DMS53 (cell line): ENCODE measurements around the gene INTS11.

Source experiments
- DNase-seq: peaks from one replicate; lab custom pipeline; 2025; lab: John Stamatoyannopoulos, UW

The INTS11 gene

GRCh38 chr1:1357871-1358432, 33.5 kb upstream of the INTS11 start:
- no peak for DNase-seq

DNA sequence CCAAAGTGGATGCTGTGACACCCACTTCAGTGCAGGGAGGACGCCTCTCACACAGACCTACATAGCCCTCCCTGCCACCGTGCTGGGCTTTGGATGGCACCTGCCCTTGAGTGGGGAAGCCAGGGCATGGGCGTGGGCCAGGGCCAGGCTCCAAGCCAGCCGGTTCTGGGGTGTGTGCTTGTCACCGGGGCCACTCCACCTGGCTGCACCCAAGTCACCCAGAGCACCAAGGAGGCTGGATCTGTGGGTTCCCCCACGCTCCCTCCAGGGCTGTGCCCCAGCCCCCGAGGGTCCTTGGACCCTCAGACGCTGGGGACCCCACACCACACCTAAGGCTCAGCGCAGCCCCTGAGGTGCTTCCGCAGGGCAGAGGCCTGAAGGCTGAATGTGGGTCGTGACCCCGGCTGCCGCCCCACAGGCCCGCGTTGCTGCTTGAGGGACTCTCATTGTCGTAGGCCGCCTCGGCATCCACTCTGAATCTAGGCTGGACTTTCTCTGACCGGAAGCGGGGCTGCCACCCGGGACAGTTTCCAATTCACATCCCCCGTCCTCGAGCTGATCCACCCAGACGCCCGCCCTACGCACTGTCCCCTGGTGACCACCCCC, 32.4 kb upstream of the INTS11 start:
- DNase-seq, result peak; percentile 51

DNA sequence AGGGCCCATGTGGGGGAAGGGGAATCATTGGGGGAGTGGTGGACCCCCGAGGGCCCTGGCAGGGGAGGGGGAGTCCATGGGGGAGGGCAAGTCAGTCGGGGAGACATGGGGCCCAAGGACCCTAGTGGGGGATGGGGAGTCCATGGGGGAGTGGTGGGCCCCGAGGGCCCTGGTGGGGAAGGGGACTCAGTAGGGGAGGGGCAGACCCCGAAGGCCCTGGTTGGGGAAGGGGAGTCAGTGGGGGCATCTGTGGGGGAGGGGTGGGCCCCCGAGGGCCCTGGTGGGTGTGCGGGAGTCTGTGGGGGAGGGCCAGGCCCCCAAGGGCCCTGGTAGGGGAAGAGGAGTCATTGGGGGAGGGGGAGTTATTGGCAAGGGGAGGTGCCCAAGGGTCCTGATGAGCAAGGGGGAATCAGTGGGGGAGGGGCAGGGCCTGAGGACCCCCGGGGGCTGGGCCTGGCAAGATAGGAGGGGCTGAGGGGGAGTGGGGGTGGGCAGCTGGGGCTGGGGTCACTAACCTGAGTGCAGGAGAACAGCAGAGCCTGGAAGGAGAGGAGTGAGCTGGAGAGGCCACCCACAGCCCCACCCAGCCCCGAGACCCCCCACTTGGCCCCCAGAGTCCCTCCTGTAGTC, 31.8 kb upstream of the INTS11 start:
- DNase-seq, result no peak

DNA sequence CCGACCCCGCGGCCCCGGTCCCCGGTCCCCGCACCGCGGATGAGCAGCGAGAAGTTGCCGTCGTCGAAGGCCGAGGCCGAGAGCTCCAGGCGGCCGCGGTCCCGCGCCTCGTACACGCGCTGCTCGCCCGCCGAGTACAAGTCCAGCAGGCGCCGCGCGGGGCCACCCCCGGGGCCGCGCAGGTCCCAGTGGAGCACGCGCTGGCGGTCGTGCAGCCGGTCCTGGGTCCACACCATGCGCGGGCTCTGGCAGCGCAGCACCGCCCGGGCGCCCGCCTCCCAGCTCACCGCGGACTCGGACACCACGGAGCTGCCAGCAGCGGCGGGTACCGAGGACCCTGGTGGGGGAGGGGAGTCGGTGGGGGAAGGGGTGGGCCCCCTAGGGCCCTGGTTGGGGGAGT, 31.0 kb upstream of the INTS11 start:
- peak; percentile 91 for DNase-seq

DNA sequence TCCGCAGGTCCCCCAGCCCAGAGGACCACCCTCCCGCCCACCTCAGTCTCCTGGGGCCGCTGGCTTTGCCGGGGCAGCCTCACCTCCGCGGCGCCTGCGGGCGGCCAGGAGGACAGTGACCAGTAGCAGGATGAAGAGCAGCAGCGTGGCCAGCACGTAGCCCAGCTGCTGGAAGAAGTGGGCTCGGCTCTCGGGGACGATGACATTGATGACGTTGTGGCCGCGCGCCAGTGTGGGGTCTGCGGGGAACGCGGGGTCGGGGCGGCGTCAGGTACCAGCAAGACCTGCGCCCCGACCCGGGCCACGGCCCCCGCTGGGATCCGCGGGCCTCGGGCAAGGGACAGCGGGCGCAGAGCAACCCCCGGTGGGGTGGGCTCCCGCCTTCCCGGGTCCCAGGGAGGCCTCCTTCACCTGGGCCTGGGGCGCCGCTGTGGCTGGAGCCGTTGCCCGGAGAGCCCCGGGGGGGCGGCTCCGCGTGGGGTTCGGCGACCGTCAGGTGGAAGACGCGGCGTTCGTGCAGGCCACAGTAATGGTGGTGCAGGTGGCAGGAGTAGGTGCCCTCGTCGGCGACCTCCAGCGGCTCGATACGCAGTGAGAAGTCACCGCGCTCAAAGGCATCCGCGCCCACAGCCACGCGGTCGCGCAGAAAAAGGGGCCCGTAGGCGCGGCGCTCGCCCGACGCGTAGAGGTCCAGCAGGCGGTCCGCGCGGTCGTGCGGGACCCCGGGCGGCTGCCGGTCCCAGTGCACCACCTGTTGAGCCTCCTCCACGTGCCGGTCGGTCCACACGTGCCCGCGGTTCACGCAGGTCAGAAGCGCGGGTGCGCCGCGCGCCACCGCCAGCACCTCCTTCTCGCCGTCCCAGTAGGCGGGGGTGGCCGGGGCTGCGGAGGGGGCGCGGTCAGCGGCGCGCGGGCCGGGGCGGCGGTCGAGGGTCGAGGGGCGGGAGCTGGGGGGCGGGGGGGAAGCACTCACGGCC, 30.1 kb upstream of the INTS11 start:
- peak; percentile 59 for DNase-seq

DNA sequence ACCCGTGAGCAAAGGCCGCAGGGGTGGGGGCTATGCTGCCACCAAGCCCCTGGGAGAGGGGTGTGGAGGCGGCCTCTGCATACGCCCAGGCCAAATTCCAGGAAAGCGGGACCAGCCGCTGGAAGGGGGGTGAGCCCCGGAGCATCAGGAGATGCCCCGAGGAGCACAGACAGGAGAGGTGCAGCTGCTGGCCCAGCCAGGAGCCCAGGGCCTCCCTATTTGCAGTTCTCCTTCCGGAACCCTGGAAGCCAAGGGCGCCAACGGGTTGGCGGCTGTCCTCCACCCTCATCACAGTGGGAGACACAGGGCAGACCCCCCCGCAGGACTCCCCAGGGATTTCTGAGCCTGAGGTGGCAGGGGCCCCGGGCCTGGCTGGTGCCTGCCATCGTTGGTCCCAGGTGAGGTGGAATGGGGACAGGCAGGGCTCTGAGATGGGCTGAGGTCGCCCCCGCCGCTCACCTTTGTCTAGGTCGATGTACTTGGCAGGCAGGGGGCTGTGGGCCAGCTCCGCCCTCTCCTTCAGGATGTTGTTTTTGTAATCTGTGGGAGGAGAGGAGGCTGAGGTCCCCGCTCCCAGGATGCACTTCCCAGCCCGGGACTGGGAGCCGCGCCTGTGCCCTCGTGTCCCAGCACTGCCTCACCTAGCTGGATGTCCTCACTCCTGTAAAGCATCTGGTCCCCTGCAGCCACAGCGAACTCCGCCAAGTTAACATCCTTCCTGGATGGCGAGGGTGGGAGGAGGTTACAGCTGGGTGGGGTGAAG, 29.1 kb upstream of the INTS11 start:
- peak; percentile 65 for DNase-seq

DNA sequence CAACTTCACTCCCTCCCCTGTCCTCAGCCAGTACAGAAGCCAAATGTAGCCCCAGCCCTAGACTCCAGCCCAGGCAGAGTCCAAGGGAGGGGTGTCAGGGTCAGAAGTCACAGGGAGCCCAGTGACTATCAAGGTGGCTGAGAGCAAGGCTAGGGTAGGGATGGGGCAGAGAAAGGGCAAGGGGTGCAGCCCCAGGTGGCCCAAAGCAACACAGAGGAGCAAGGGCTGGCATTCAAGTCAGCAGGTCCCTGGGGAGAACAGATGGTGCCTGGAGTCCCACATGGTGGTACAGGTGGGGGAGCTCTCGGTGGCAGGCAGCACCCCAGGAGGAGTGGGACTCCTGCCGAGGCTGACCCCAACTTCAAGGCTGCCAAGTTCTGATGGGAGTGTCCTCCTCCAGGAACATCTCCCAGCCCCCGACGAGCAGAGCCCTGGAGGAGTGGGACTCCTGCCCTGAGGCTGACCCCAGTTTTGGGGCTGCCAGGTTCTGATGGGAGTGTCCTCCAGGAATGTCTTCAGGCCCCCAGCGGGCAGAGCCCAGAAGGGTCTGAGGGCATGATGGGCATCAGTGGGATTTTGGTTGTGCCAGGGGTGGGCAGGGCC, 28.4 kb upstream of the INTS11 start:
- DNase-seq, result no peak

DNA sequence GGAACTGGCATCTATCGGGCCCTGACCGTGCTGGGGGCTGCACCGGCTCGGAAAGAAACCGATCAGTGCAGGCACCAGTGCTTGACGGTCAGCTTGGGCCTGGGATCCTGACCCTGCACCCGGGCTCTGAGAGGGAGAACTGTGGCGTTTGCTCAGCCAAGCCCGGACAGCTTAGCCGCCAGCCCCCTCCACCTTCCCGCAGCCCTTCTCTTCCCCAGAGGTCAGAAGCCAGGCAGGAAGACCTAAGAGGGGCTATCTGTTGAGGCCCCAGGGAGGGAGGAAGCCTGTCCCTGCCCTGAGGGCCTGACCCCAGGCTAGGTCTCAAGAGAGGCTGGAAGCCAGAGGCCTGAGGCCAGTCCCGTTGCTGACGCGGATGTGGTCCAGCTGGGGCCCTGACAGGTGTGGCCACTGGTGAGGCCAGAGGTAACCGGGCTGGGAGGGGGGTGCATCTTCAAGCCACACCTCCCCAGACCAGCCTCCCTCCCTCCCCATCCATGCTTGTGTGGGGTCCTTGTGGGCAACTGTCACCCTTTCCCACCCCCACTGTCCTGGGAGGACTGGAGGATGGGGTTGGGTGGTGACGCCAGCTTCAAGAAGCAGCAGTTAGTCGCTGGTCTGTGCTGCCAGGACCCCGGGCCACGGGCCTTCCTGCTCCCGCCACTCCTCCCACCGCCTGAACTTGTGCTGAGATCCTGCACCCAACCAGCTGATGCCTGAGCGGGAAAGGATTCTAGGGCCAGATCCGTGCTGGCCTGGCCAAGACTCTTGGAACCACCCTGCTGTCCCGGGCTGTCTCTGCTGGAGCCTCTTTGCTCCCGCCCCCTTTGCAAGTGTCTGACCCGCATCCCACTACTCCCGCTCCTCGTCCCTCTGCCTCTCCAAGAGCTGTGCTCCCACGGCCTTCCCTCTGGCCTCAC, 27.3 kb upstream of the INTS11 start:
- DNase-seq, result peak; percentile 65

GRCh38 chr1:1349256-1350012, 25.0 kb upstream of the INTS11 start, which contains the start of gene DVL1:
Gene DVL1 (minus strand): TSS chr1:1349418. CDS start chr1:1349065, 353 bp downstream.
- peak; percentile 84 for DNase-seq

DNA sequence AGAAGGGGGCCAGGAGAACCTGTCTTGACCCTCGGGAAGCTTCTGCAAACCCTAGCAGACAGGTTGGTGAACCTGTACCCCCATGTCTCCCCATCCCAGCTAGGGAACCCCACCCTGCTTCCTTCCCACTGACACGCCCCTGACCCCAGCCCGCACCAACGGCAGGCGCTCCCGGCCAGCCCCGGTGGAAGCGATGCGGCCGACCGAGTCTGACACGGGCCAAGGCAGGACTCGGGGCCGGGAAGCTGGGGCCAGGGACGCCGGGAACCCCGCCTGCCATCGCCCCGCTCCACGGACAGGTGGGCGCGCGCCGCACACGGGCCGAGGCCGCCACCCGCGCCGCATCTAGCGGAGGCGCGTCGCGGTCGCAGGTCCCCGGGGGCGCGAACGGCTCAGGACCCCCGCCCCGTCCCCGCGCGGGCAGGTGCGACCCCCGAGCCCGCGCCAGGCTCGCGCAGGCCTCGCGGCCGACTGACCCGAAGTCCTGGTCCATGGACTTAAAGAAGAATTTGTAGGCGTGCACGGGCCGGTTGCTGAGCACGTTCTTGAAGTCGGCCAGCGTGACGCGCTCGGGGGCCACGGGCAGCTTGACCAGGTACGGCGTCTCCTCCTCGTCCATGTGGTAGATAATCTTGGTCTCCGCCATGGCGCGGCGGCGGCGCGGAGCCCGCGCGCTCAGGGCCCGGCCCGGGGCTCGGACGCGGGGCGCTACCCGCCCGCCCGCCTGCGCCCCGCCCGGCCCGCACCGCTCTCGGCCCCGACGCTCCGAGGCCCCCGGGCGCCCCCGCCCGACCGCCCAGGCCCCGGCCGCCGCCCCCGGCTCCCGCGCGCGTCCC, 24.2 kb upstream of the INTS11 start:
- DNase-seq, result peak; percentile 66

DNA sequence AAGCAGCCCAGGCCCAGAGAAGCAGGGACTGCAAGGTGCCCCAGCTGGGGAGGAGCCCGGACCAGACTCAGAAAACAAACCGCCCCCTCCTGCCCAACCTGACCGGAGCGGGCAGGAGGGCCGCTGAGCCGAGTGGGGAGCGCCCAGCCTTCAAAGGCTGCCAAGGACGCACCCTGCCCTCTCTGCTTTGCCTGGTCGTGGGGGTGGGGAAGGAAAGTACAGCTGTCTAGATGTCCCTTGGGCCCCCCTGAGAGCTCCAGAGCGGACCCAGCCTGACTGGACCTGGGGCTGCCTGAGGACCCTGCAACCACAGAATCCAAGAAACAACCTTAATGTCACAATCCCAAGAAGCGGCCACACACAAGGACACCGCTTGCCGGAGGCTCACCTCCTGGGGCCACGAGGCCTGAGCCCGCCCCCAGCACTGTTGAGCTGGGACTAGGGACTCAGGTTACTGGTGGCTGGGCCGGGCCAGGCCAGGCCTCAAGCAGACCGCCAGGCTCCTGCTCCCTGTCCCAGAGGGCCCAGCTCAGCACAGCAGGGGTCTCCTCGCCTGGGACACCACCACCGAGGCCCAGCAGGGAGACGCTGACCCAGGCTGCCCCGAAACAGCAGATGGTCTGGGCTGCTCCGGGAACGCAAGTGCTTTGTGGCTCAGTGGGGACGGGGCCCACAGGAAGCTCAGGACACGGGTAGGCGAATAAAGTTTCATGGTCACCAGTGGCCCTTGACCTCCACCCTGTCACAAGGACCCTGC, 23.4 kb upstream of the INTS11 start:
- DNase-seq, result peak; percentile 52

DNA sequence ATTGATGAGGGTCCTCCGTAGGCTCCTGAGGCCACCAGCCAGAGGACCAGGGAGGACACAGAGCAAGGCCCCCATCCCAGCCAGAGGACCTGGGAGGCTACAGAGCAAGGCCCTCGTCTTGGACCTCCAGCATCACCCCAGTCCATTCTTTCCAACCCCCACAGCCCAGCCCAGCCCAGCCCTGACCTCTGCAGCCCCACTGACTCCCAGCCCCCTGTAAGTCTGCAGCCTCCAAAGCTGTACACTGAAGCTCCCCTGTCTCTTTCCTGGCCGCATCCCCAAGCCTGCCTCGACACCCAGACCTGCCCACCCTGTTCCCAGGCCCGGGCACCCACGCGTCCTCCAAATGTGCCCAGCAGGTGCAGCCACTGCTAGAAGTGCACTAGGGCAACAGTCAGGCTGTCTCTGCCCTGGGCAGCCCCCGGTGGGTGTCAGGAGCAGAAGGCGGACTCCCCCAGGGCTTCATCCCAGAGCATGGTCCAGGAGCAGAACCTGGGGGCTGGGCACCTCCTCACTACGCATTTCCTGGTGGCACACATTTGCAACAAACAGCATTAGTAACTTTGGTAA, 22.7 kb upstream of the INTS11 start:
- DNase-seq, result no peak

- DNase-seq, result no peak
Measured at GRCh38 chr1:1346501-1346890, 22.0 kb upstream of the INTS11 start.

DNA sequence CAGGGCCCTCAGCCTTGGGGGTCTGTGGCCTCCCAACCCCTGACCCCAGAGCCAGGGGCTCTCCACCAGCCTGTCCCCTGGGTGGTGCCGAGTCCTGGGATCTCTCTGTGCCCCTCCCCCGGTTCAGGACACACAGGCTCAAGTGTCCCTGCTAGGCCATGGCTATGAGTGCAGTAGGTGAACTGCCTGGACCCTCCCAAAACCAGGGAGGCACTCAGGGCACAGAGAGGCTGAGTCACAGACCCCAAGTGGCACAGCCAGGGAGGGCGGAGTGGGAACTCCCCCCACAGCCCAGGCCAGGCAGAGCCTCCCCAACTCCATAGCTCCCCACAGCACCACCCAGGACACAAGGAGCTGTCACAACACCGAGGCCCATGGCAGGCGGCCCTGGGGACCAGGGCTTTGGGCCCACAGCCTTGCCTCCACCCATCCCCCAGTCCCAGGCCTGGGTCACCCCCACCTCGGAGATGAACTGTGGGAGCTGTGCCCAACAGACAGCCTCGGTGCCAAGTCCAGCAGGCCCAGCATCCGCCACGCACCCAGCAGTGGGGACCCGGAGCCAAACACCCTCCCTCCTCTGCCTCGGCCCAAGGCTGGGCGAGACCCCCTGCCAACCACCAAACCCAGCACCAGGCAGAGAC, 21.5 kb upstream of the INTS11 start:
- DNase-seq, result no peak

- DNase-seq, result no peak
Measured at GRCh38 chr1:1345384-1345783, 20.9 kb upstream of the INTS11 start.

DNA sequence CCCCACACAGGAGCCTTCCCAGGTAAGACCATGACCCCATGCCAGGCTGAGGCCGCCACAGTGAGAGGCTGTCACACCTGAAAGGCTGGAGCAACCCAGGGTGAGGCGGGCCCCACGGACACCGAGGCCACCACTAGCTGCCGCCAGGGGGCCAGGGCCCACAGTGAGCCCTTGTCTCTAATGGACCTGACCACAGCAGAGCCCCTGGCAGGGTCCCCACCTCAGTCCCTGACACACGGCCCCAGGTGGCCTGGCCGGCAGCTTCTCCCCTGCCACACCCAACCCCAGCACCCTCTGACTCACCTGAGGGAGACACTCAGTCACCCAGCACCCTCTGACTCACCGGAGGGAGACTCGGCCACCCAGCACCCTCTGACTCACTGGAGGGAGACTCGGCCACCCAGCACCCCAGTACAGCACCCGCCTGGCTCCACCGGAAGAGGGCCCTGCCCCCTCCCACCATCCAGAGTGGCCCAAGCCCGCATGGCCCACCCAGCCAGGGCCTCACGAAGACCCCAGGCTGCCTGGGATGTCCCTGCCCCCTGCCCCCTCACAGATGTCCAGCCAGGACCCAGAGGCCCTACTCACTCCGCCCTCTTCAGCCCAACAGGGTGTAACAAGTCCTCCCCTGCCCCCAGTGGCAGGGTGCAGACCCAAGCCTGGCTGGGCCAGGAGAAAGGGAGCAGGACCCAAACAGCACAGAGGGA, 20.3 kb upstream of the INTS11 start:
- DNase-seq, result peak; percentile 54
